GM19351 (cell line): ENCODE data around the gene PADI2.
A peak's percentile ranks its signal among the peaks of the same experiment; 100 is the strongest.

Source experiments
- ATAC-seq: cut with Tn5 transposase; IDR thresholded peaks from one replicate; pipeline ENCODE4 v1.9.1; 2021; ENCODE audit warnings: mild to moderate bottlenecking, moderate library complexity; ENCODE audit not compliant: unreplicated experiment

Gene PADI2

GRCh38 chr1:17119076-17119772 lies at the start of gene PADI2:
Gene PADI2 (minus strand): TSS chr1:17119451. CDS start chr1:17119371, 80 bp downstream.
- peak; percentile 81 for ATAC-seq

GRCh38 chr1:17168091-17168876 lies 49.0 kb upstream of the PADI2 start:
- no peak for ATAC-seq

GRCh38 chr1:17167786-17168090 lies 48.5 kb upstream of the PADI2 start:
- no peak for ATAC-seq

DNA sequence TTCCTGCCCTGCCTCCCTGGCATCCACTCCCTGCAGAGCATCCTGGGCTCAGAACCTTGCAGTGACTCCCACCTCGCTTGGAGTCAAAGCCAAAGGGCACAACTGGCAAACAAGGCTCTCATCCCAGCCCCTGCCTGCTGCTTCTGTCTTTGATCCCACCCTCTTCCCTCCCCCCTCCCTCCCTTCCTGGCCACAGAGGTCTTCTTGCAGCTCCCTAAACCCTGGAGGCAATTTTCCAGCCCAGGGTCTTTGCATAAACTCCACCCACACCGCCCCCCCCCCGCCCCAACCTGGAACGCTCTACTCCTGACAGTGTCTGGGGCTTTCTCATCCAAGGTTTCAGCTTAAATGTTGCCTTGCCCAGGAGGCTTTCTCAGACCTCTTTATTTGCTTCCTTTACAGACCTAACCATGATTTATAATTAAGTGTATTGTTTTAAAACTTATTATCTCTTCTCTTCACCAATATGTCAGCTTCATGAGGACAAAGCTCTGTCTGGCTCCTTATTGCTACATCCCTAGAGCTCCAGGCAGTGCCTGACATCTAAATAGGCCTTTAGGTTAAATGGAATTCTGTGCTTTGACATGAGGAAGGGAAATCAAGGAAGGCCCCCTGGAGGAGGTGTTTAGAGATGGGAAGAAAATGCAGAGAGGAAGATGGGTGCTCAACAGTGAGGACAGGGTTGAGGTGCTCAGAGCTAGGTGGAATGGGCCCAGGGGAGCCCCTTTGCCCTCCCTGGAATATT lies 48.0 kb upstream of the PADI2 start:
- ATAC-seq, result no peak

DNA sequence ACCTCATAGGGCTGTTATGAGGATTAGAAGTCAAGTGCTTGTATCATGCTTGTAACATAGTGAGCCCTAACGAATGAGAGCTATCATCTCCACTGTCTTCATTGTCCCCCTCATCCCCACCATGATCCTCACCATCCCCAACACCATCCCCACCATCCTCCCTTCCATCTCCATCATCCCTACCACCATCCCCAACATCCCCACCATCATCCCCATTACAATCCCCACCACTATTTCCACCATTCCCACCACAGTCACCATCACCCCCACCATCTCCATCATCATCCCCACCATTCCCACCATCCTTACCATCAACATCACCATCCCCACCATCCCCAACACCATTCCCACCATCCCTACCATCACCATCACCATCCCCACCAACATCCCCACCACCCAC lies 46.6 kb upstream of the PADI2 start:
- ATAC-seq, result no peak

DNA sequence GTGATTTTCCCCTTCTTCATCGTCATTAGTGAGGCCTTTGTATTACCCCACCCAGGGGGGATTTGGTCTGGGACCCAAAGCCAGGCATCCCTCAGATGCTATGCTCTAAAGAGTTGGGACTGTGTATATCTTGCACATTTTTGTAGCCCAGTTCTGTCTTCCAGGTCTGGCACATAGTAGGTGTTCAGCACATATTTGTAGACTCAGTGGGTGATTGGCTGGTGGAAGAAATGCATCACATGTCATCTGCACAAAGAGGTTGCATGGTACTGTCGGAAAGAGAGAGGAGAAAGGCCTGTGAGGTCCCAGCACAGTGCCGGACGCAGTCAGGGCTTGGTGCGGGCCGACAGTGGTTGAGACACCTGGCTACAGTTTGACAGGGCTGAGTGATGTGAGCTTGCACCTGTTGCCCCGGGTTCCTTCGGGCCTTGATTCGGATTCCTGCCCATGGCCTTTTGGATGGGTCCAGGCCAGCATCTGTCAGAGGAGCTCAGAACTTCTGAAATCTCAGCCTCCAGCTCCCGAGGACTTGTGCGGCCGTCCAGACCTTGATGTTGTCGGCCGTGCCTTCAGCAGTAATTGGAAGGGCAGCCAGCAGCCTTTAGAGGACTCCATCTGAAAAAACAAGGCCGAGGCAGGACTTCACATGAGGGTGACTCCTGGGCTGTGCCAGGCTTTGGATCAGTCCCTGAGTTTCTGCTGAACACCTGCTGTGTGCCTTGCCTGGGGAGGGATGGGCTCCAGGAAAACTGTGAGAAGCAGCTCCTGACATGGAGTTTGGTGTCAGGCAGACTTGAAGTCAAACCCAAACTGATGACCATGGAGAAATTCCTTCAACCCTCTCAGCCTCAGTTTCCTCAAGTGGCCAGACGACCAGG lies 44.8 kb upstream of the PADI2 start:
- no peak for ATAC-seq

GRCh38 chr1:17163371-17163770 lies 44.1 kb upstream of the PADI2 start:
- ATAC-seq, result no peak

- ATAC-seq, result no peak
Measured at GRCh38 chr1:17162941-17163340, 43.7 kb upstream of the PADI2 start.

DNA sequence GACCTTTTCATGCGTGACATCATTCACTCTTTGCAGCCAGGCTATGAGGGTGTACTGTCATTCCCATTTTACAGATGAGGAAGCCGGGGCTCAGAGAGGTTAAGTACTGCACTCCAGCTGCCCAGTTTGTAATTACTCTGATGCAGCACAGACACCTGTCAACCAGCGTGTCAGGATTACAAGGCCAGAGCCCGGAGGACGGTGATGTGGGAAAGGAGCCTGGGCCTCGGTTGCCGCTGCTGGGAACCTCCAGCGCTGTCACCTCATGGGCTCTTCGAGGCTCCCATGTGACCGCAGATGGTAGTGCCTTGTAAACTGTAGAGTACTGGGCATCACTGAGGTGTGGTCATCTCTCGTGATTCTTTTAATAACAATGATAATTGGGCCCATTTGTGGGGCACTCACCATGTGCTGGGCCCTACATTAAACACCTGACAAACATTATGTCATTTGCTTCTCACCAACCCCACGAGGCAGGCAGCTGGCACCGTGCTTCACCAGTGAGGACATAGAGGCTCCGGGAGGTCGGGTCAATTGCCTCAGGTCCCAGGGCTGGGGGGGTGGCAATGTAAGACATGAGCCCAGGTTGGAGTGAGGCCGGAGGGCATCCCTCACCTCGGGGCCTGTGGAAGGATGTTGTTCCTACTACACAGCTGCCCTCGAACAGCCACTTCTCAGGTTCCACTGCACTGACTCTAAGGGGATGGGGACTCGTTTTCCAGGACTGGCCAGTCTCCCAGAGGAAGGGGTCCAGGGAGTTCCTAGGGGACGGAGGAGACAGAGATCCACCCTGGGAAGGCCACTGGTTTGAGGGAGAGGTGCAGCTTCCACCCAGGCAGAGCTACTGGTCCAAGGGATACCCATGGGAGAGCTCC lies 42.9 kb upstream of the PADI2 start:
- no peak for ATAC-seq

GRCh38 chr1:17161137-17161740 lies 42.0 kb upstream of the PADI2 start:
- no peak for ATAC-seq

GRCh38 chr1:17158961-17159360 lies 39.7 kb upstream of the PADI2 start:
- no peak for ATAC-seq

GRCh38 chr1:17156108-17156507 lies 36.9 kb upstream of the PADI2 start:
- no peak for ATAC-seq

DNA sequence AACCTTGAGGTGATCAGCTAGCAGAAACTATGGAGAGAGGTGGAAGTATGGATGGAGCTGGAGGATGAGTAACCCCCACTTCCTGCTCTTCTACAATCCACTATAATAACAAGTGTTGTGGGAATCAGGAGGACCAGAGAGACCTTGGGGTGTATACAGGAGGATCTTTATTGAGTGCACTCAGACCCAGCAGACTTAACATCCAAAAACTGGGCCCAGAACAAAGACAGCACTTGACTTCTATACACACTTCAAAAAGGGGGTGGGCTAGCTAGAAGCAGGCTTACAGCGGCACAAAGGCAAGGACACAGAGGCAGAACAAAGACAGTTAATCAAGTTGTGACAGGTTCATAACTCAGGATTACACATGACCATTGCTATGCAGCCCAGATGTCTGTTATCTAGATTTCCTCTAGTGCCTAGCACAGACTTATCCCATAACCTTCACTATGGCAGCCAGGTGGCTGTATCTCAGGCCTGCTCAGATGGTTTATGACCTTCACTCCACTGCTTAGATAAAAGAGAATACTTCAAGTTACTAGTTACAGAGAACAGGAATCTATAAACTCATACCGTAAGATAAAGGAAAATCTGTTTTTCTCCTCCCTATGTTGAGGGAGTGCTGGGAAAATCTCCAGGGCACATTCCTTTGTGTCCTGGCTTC lies 36.1 kb upstream of the PADI2 start:
- ATAC-seq, result no peak

GRCh38 chr1:17149771-17150170 lies 30.5 kb upstream of the PADI2 start:
- ATAC-seq, result no peak

DNA sequence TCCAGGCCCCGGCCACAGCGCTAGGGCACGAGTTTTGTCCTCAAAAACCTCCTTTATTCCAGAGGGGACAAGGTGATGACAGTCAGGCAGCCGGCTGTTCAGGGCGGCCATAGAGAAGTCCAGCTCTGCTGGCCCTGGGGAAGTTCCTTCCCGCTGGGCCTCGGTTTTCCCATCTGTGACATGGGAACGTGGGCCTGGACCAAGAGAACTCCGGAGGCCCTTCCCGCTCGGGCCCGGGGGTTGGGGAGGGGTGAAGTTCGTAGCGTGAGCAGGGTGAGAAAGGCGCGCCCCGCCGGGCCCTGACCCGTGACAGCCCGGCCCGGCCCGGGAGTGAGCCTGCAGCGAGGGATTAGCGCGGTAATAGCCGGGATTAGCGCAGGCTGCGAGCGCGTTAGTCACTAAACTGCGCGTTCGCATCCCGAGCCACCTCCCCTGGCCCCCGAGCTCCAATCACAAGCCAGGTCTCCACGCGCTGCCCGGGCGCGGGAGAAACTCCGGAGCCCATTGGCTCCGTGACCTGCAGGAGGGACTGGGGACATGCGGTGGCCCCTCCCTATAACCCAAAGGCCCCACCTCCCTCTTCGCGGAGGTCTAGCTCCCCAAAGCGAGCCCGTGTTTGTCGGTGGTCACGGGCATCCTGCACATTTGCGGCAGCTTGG lies 29.8 kb upstream of the PADI2 start:
- no peak for ATAC-seq

DNA sequence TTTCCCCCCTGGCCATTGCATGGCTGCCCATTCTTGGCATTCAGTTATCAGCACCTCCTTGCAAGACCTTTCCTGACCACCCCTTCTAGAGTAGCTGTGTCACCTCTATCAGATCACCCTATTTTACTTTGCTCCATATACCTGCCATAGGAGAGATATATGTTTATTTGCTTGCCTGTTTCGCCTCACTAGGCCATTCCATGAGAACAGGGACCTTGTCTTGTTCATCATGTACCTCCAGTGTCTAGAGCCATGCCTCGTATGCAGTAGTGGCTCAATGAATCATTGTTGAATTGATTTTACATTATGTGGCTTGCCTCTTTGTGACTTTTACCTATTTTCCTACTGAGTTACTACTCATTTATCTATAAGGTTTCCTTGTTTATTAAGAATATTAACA lies 26.4 kb upstream of the PADI2 start:
- no peak for ATAC-seq

DNA sequence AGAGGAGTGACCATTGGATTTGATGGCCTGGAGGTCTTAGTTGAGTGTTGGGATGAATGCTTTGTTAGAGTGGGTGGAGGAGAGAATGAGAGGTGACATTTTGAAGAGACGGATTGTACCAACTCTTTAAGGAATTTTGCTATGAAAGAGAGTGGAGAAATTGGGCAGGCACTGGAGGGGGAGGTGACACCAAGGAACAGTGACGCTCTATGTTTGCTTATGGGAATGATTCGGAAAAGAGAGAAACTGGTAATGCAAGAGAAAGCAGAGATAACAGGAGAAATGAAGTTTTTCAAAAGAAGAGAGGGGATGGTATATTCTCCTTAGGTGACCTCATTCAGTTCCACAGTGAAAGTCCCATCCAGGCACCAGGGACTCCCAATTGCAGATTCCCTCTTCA lies 24.5 kb upstream of the PADI2 start:
- no peak for ATAC-seq

DNA sequence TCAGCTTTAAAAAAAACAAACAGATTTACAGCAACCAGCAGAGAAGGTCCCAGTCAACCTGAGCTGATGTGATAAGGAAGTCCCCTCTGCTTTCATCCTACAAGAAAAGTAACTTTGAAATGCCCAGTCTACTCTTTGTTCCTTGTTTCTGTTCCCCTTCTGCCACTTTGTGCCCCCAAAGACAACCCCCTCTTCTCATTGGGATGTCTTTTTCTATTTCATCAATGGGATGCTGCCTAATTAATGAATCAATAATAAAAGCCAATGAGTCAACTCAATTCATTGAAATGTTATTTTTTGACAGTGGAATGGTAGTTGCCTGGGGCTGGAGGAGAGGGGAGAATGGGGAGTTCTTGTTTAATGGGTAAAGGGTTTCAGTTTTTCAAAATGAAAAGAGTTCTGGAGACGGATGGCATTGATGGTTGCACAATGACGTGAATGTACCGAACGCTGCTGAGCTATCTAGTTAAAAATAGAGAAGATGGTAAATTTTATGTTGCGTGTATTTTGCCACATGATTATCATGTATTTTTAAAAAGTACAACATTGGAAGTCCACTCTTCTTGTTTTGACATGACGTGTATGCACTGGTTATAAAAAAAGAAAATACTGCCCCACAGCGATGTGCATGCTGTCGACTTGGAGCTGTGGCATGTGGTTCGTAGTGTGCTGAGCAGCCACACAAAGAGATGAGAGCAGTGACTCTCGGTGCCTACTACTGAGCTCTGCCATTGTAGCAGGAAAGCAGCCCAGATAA lies 22.4 kb upstream of the PADI2 start:
- peak; percentile 61 for ATAC-seq
